HFFc6 (cell line): Measurements from ENCODE around the gene RAB4A. TPM values are rescaled to one million over a fixed set of nuclear protein-coding genes. Genes with fewer than 3 reads are reported as not detected.
A peak's percentile ranks its signal among the peaks of the same experiment; 100 is the strongest.

Experiments
- DNase-seq: peaks from one replicate; pipeline ENCODE4 v3.0.0-alpha.2; 2018
- H3K27ac Mint-ChIP-seq: 2 replicates; pipeline ENCODE4 v1.8.0; 2020; ENCODE audit warnings: mild to moderate bottlenecking, mixed read lengths
- H3K27me3 Mint-ChIP-seq: 2 replicates; pipeline ENCODE4 v1.8.0; 2021; ENCODE audit warnings: mild to moderate bottlenecking, moderate library complexity, mixed read lengths; ENCODE audit not compliant: insufficient read depth
- H3K36me3 Mint-ChIP-seq: 2 replicates; pipeline ENCODE4 v1.8.0; 2021; ENCODE audit warnings: low read depth, mixed read lengths
- H3K4me1 Mint-ChIP-seq: 2 replicates; pipeline ENCODE4 v1.8.0; 2020; ENCODE audit warnings: low read depth, mixed read lengths
- H3K4me3 Mint-ChIP-seq: 2 replicates; pipeline ENCODE4 v1.8.0; 2020; ENCODE audit warnings: mild to moderate bottlenecking, moderate library complexity, mixed read lengths
- H3K9me3 Mint-ChIP-seq: 2 replicates; pipeline ENCODE4 v1.8.0; 2020; ENCODE audit warnings: mild to moderate bottlenecking, mixed read lengths
- CTCF ChIP-seq: fragments of 200-600 bp; sonication (generic); IDR thresholded peaks from 2 replicates; pipeline ENCODE4 v1.5.0; 2021; ENCODE audit warnings: antibody characterized with exemption, mild to moderate bottlenecking
- total RNA-seq, 6 experiments: library from RNA; stranded (reverse); fragmentation: NEBNext Ultra II Directional; extraction: Animal tissue kit (Norgen Biotek cat#: 25700); gene quantifications; 2 replicates in 1 of 6; 3 replicates in 5 of 6; pipeline ENCODE4 v1.2.3, GENCODE V29; 2021

Gene RAB4A
- total RNA-seq, 6 experiments from 2014 or later, result 34.7 to 64.2 (median 41.3) TPM

GRCh38 chr1:229280921-229281320, 10.0 kb downstream of the RAB4A start:
- Mint-ChIP-seq H3K9me3 (no peaks in the 10 kb centered on the region), H3K27me3 (no peaks in the 10 kb centered on the region), H3K27ac (peak overlapping the region; percentile 48), H3K36me3 (peaks cover 9% of the 10 kb centered on the region; the same call in 1 of the 2 replicates), H3K4me1 (peaks cover 46% of the 10 kb centered on the region), H3K4me3 (peak overlapping the region; percentile 21; the same call in 1 of the 2 replicates)
- no peak for TF ChIP-seq CTCF
- DNase-seq, result peak; percentile 30

- no peak for DNase-seq
- Mint-ChIP-seq H3K27me3 (no peaks in the 10 kb centered on the region), H3K27ac (peak overlapping the region; percentile 48)
Measured at GRCh38 chr1:229281339-229281926, 10.5 kb downstream of the RAB4A start.

GRCh38 chr1:229282295-229282823, 11.4 kb downstream of the RAB4A start:
- TF ChIP-seq CTCF, result no peak
- H3K36me3 Mint-ChIP-seq, result peaks cover 9% of the 10 kb centered on the region; the same call in 1 of the 2 replicates
- DNase-seq, result no peak
- peaks cover 59% of the 10 kb centered on the region for H3K4me1 Mint-ChIP-seq
- H3K4me3 Mint-ChIP-seq, result no peak overlapping the region
- H3K27me3 Mint-ChIP-seq, result no peaks in the 10 kb centered on the region
- no peaks in the 10 kb centered on the region for H3K9me3 Mint-ChIP-seq
- H3K27ac Mint-ChIP-seq, result peak overlapping the region; percentile 36; the same call in 1 of the 2 replicates

More at GRCh38 chr1:229281339-229281926, 10.5 kb downstream of the RAB4A start:
- H3K36me3 Mint-ChIP-seq, result peaks cover 9% of the 10 kb centered on the region; the same call in 1 of the 2 replicates
- peak overlapping the region; percentile 21; the same call in 1 of the 2 replicates for H3K4me3 Mint-ChIP-seq
- H3K9me3 Mint-ChIP-seq, result no peaks in the 10 kb centered on the region
- peaks cover 50% of the 10 kb centered on the region for H3K4me1 Mint-ChIP-seq
- peak; percentile 33; the same call in 1 of the 2 replicates for TF ChIP-seq CTCF

GRCh38 chr1:229283183-229283611, 12.3 kb downstream of the RAB4A start:
- no peak for DNase-seq
- peaks cover 9% of the 10 kb centered on the region; the same call in 1 of the 2 replicates for H3K36me3 Mint-ChIP-seq
- no peaks in the 10 kb centered on the region for H3K27me3 Mint-ChIP-seq
- H3K27ac Mint-ChIP-seq, result no peak overlapping the region
- no peaks in the 10 kb centered on the region for H3K9me3 Mint-ChIP-seq
- peaks cover 64% of the 10 kb centered on the region for H3K4me1 Mint-ChIP-seq
- no peak overlapping the region for H3K4me3 Mint-ChIP-seq
- no peak for TF ChIP-seq CTCF

- Mint-ChIP-seq H3K36me3 (peaks cover 12% of the 10 kb centered on the region; the same call in 1 of the 2 replicates), H3K27me3 (no peaks in the 10 kb centered on the region), H3K4me1 (peaks cover 61% of the 10 kb centered on the region), H3K27ac (no peak overlapping the region), H3K9me3 (no peaks in the 10 kb centered on the region), H3K4me3 (no peak overlapping the region)
- DNase-seq, result no peak
- no peak for TF ChIP-seq CTCF
Measured at GRCh38 chr1:229284887-229285286, 14.0 kb downstream of the RAB4A start.
